GM23338 (cell line): ENCODE measurements around the gene LMBR1.

Experiments used
- EZH2phosphoT487 ChIP-seq: fragments of 200-600 bp; sonication (generic); IDR thresholded peaks from one replicate; pipeline ENCODE4 v1.8.1; 2018; ENCODE audit warnings: antibody characterized with exemption; ENCODE audit not compliant: unreplicated experiment
- POLR2AphosphoS5 ChIP-seq: IDR thresholded peaks from 2 replicates; pipeline ENCODE4 v1.6.1; 2016; ENCODE audit warnings: antibody characterized with exemption, low read depth
- TF ChIP-seq, protein P1 (sequence below), 2 experiments: fragments of 200-600 bp in 1 of 2; sonication (generic) in 1 of 2; conservative IDR thresholded peaks; 2 replicates each; pipeline versions ENCODE4 v1.5.1 to v1.6.1; 2016 to 2017; ENCODE audit warnings: antibody characterized with exemption in 2 of 2, low read depth in 2 of 2, mild to moderate bottlenecking in 2 of 2, moderate library complexity in 1 of 2

- TF ChIP-seq, protein P1, sequence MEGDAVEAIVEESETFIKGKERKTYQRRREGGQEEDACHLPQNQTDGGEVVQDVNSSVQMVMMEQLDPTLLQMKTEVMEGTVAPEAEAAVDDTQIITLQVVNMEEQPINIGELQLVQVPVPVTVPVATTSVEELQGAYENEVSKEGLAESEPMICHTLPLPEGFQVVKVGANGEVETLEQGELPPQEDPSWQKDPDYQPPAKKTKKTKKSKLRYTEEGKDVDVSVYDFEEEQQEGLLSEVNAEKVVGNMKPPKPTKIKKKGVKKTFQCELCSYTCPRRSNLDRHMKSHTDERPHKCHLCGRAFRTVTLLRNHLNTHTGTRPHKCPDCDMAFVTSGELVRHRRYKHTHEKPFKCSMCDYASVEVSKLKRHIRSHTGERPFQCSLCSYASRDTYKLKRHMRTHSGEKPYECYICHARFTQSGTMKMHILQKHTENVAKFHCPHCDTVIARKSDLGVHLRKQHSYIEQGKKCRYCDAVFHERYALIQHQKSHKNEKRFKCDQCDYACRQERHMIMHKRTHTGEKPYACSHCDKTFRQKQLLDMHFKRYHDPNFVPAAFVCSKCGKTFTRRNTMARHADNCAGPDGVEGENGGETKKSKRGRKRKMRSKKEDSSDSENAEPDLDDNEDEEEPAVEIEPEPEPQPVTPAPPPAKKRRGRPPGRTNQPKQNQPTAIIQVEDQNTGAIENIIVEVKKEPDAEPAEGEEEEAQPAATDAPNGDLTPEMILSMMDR (conservative IDR thresholded peaks at IDR 0.05; ENCODE audit: low read depth in 2 of 2) = no peak
- no peak for TF ChIP-seq POLR2AphosphoS5
- no peak for TF ChIP-seq EZH2phosphoT487
Observed at GRCh38 chr7:156896388-156897022, 3.5 kb upstream of the LMBR1 start.
